ENCODE results near the gene RIOX2. TPM values are rescaled to one million over a fixed set of nuclear protein-coding genes. Genes with fewer than 3 reads are reported as not detected.

The RIOX2 gene
- total and polyA plus RNA-seq, 2 of the 13 experiments (the other 11 are each of a cell fraction or from before 2014, with no cell fraction given), result 19.9 to 43.3 TPM

DNA sequence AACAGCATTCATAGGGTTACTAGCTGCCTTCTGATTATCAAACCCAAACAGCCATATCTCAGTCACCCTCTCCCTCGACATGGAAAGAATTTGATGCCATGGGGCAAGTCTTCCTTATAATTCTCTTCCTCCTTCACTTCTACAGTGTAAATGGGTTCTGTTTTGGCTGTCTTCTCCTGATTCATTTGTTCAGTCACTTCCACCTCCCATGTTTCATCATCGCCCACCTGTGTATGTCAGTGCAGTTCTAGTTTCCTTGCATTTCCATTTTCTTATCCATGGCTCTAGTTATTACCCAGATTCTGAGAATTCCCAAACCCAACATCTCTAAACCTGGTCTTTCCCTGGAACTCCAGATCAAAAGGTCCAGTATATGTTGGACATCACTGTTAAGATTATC lies 41.0 kb downstream of the RIOX2 start:
- no peak overlapping the region for H3K27ac ChIP-seq (ENCODE audit: extremely low read length, insufficient read depth, low read length)
- intact Hi-C loops (cut with micrococcal nuclease; ENCODE audit: unreplicated experiment), result no loop called here

More for the DNA sequence above, 41.0 kb downstream of the RIOX2 start:
- no peaks in the 10 kb centered on the region for H4K20me1 ChIP-seq (ENCODE audit: insufficient read depth, low read length)
- H3K4me3 ChIP-seq (replicated peaks in 1 of 3; ENCODE audit: insufficient read depth in 1 of 3, low read depth in 2 of 3, low read length in 3 of 3), result no peak overlapping the region
- 90% methylated on average over 2 of the region's 2 CpGs for WGBS (ENCODE audit: low lambda C conversion rate)
- H2AFZ ChIP-seq (ENCODE audit: low read length), result no peak overlapping the region
- H3K27me3 ChIP-seq (ENCODE audit: control insufficient read depth in 1 of 2, insufficient read depth in 2 of 2, low read length in 2 of 2), result no peaks in the 10 kb centered on the region; a peak in 1 of 5 replicates
- H3K4me1 ChIP-seq (ENCODE audit: insufficient read depth, low read length), result peaks cover 11% of the 10 kb centered on the region
- FAIRE-seq (no peak), DNase-seq (ENCODE audit: low spot score) (no peak), ATAC-seq (no peak)
- H3K9me3 ChIP-seq (ENCODE audit: low read length), result no peaks in the 10 kb centered on the region
- peaks cover 3 to 12% of the 10 kb centered on the region in 2 experiments; a peak in 3 of 5 replicates for H3K36me3 ChIP-seq (replicated peaks in 1 of 2; ENCODE audit: control insufficient read depth in 1 of 2, insufficient read depth in 2 of 2, low read length in 2 of 2)
- in situ Hi-C loops (cut with HindIII; ENCODE audit: extremely low pct_ligation_motif_present, low pct_unique_long_range_greater_than_20kb), result no loop called here
- no peak overlapping the region for H3K9ac ChIP-seq (ENCODE audit: insufficient read depth, low read depth, low read length)
- TF ChIP-seq SSRP1 (CRISPR knock-in tag; IDR thresholded peaks at IDR 0.05), result no peak
- no peak for TF ChIP-seq ASH2L (IDR thresholded peaks at IDR 0.05; ENCODE audit: insufficient read length, low read depth, low read length)
- TF ChIP-seq, protein P1, sequence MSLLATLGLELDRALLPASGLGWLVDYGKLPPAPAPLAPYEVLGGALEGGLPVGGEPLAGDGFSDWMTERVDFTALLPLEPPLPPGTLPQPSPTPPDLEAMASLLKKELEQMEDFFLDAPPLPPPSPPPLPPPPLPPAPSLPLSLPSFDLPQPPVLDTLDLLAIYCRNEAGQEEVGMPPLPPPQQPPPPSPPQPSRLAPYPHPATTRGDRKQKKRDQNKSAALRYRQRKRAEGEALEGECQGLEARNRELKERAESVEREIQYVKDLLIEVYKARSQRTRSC (CRISPR knock-in tag; IDR thresholded peaks at IDR 0.05; ENCODE audit: low read depth), result no peak
- no peak for TF ChIP-seq GTF3A (CRISPR knock-in tag; conservative IDR thresholded peaks at IDR 0.05)
- TF ChIP-seq NCOA5 (CRISPR knock-in tag; IDR thresholded peaks at IDR 0.05), result no peak
- TF ChIP-seq ZNF33A (CRISPR knock-in tag; IDR thresholded peaks at IDR 0.05; ENCODE audit: borderline replicate concordance), result no peak
- no peak for TF ChIP-seq ZNF678 (CRISPR knock-in tag; IDR thresholded peaks at IDR 0.05)
- TF ChIP-seq ZNF530 (CRISPR knock-in tag; IDR thresholded peaks at IDR 0.05; ENCODE audit: low read depth), result no peak
- TF ChIP-seq NAIF1 (CRISPR knock-in tag; IDR thresholded peaks at IDR 0.05; ENCODE audit: borderline replicate concordance), result no peak
- TF ChIP-seq KDM4B (CRISPR knock-in tag; IDR thresholded peaks at IDR 0.05), result no peak
- no peak for TF ChIP-seq HNRNPL (IDR thresholded peaks at IDR 0.05; ENCODE audit: low read depth, low read length)
- no peak for TF ChIP-seq EED (CRISPR knock-in tag; IDR thresholded peaks at IDR 0.05)
- TF ChIP-seq, protein P2, sequence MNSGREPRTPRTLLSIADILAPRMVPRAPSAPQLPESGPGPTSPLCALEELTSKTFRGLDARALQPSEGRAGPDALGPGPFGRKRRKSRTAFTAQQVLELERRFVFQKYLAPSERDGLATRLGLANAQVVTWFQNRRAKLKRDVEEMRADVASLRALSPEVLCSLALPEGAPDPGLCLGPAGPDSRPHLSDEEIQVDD (CRISPR knock-in tag; IDR thresholded peaks at IDR 0.05; ENCODE audit: borderline replicate concordance), result no peak
- TF ChIP-seq, protein P3, sequence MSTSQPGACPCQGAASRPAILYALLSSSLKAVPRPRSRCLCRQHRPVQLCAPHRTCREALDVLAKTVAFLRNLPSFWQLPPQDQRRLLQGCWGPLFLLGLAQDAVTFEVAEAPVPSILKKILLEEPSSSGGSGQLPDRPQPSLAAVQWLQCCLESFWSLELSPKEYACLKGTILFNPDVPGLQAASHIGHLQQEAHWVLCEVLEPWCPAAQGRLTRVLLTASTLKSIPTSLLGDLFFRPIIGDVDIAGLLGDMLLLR (CRISPR knock-in tag; IDR thresholded peaks at IDR 0.05), result no peak
- TF ChIP-seq, protein P4, sequence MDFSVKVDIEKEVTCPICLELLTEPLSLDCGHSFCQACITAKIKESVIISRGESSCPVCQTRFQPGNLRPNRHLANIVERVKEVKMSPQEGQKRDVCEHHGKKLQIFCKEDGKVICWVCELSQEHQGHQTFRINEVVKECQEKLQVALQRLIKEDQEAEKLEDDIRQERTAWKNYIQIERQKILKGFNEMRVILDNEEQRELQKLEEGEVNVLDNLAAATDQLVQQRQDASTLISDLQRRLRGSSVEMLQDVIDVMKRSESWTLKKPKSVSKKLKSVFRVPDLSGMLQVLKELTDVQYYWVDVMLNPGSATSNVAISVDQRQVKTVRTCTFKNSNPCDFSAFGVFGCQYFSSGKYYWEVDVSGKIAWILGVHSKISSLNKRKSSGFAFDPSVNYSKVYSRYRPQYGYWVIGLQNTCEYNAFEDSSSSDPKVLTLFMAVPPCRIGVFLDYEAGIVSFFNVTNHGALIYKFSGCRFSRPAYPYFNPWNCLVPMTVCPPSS (IDR thresholded peaks at IDR 0.05), result no peak
- TF ChIP-seq ZNF780A (CRISPR knock-in tag; IDR thresholded peaks at IDR 0.05), result no peak
- TF ChIP-seq ZNF777 (CRISPR knock-in tag; IDR thresholded peaks at IDR 0.05), result no peak
- no peak overlapping the region for H3K4me2 ChIP-seq (ENCODE audit: low read depth, low read length)
- H3K79me2 ChIP-seq (ENCODE audit: insufficient read depth, low read length), result no peaks in the 10 kb centered on the region
- ChIA-PET POLR2A (no interaction called here), CTCF (ENCODE audit: low intra/inter-chr PET ratio, low total read pairs) (no interaction called here)
- BruUV-seq (replicated peaks), result no TSS peak

Data from HepG2 (cell line).